Activated effector memory CD4-positive, alpha-beta T cell treated with anti-CD3 and anti-CD28 coated beads, Interleukin-2, amount 50 U/mL, for 16 hours (primary cell): Measurements from ENCODE around the gene HECTD2.
"Not testable (repeated sequence)": the region's sequence is repeated elsewhere in the genome, so short reads cannot be mapped to it uniquely, and the experiment has no call there.

ENCODE experiments used
- DNase-seq: peaks from one replicate; pipeline ENCODE4 v3.0.0-alpha.2; 2020

HECTD2 gene

GRCh38 chr10:91540733-91541132 is 130.6 kb downstream of the HECTD2 start:
- no peak for DNase-seq

GRCh38 chr10:91541481-91541880 is 131.3 kb downstream of the HECTD2 start:
- DNase-seq: no peak

GRCh38 chr10:91545384-91545783 is 135.2 kb downstream of the HECTD2 start:
- DNase-seq: no peak

- no peak for DNase-seq
These were observed 135.7 kb downstream of the HECTD2 start for GRCh38 chr10:91545838-91546237.

- DNase-seq: no peak
These were observed 139.1 kb downstream of the HECTD2 start for GRCh38 chr10:91549262-91549661.

GRCh38 chr10:91550021-91550420 is 139.9 kb downstream of the HECTD2 start:
- DNase-seq: no peak

- DNase-seq: no peak
These were observed 141.7 kb downstream of the HECTD2 start for GRCh38 chr10:91551856-91552255.

- no peak for DNase-seq
These were observed 142.3 kb downstream of the HECTD2 start for GRCh38 chr10:91552274-91553095.

GRCh38 chr10:91555455-91555854 is 145.3 kb downstream of the HECTD2 start:
- DNase-seq: no peak

- no peak for DNase-seq
These were observed 146.8 kb downstream of the HECTD2 start for GRCh38 chr10:91556691-91557566.

- no peak for DNase-seq
These were observed 147.5 kb downstream of the HECTD2 start for GRCh38 chr10:91557651-91558111.

GRCh38 chr10:91558473-91558872 is 148.3 kb downstream of the HECTD2 start:
- no peak for DNase-seq

- DNase-seq: no peak
These were observed 149.0 kb downstream of the HECTD2 start for GRCh38 chr10:91559169-91559568.

- no peak for DNase-seq
These were observed 149.6 kb downstream of the HECTD2 start for GRCh38 chr10:91559750-91560149.

- not testable (repeated sequence) for DNase-seq
These were observed 150.7 kb downstream of the HECTD2 start for GRCh38 chr10:91560827-91561226.

- DNase-seq: no peak
These were observed 152.9 kb downstream of the HECTD2 start for GRCh38 chr10:91562839-91563581.

- DNase-seq: no peak
These were observed 153.9 kb downstream of the HECTD2 start for GRCh38 chr10:91564026-91564425.
